ENCODE measurements around the gene KIF18A.

KIF18A gene

DNA sequence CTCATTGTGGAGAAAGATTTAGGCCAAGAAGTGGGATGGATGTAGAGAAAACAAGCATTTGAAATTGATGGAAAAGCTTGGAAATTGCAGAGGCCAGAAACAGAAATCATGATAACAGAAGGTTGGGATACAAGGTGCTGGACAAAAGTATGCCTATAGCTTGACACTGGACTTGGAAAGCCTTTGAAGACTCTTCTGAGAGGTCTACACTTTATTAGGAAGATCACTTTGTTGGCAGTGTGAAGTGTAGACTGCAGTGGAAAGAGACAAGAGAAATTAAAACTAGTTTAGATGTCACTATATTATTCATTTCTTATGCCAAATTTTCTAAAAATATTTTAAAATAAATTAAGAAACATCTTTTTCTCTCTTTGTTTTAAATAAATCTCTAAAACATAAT is 59.1 kb downstream of the KIF18A start:
- H3K27ac ChIP-seq (ENCODE audit: low read depth, low read length), result no peak overlapping the region

DNA sequence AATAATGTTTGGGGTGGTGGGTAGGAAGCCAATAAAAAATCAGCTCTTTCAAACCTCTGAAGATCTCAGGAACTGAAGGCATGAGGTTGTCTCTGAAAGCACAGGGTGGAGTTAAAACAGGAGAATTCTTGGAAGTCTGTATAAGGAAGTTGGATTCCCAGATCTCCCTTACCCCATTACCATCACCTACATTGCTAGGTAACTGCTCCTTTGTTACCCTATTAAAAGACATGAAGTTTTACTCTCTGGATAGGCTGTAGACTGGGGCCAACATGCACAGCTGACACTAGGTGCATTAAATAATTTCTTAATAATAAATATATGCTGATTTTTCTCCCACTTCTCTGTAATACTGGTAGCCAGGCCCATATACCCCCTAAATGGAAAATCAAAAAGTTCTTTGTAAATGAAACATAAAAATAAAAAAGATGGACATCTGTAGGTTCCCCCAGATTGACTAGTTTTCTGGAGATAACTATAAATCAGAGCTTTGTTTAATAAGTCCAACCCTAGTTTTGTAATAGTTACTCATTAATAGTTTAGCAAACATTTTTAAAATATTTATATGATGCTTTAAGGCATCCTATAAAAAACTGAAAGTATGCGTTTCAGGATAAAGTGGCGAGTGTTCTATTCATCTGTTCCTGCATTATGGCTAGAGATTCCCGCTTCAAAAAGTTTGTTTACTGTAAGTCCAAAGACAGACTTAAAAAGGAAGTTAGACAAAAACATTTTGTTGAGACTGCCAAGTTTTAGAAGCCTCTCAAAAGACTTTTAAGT is 63.8 kb downstream of the KIF18A start:
- Histone ChIP-seq H3K36me3 (ENCODE audit: insufficient read depth, low read length) (no peaks in the 10 kb centered on the region), H3K4me1 (ENCODE audit: control insufficient read depth, insufficient read depth, low read length, unreplicated experiment) (peaks cover 1% of the 10 kb centered on the region), H2AFZ (ENCODE audit: low read length, unreplicated experiment) (no peak overlapping the region), H3K4me3 (ENCODE audit: low read depth, low read length) (no peak overlapping the region), H3K79me2 (ENCODE audit: control insufficient read depth, insufficient read depth, low read length, unreplicated experiment) (no peaks in the 10 kb centered on the region), H3K27ac (ENCODE audit: low read depth, low read length) (no peak overlapping the region), H3K27me3 (ENCODE audit: insufficient read depth, low read length) (no peaks in the 10 kb centered on the region)

More for the DNA sequence above, 59.1 kb downstream of the KIF18A start:
- no peak overlapping the region for H2AFZ ChIP-seq (ENCODE audit: low read length, unreplicated experiment)
- H3K4me3 ChIP-seq (ENCODE audit: low read depth, low read length), result no peak overlapping the region
- H3K79me2 ChIP-seq (ENCODE audit: control insufficient read depth, insufficient read depth, low read length, unreplicated experiment), result no peaks in the 10 kb centered on the region
- H3K36me3 ChIP-seq (ENCODE audit: insufficient read depth, low read length), result no peaks in the 10 kb centered on the region
- no peaks in the 10 kb centered on the region for H3K27me3 ChIP-seq (ENCODE audit: insufficient read depth, low read length)
- peaks cover 23% of the 10 kb centered on the region for H3K4me1 ChIP-seq (ENCODE audit: control insufficient read depth, insufficient read depth, low read length, unreplicated experiment)

DNA sequence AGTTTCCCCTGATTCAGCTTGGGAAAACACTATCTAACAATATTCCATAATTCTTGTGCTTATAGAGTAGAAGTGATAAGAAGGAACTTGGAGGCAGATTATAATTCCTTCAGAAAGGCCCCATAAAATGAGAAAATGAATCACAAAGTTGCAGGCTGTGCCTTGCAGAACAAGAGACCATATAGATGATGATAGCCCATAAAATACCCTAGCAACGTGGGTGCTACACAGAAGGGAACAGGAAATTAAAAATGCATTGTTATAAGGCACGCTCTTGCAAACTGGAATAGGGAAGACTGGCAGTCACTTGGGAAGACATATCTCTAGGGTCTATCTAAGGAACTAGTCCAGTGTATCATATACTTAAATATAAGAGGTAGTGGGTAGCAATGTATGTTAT is 67.6 kb downstream of the KIF18A start:
- H3K27ac ChIP-seq (ENCODE audit: low read depth, low read length), result no peak overlapping the region
- H3K36me3 ChIP-seq (ENCODE audit: insufficient read depth, low read length), result peaks cover 8% of the 10 kb centered on the region
- H3K79me2 ChIP-seq (ENCODE audit: control insufficient read depth, insufficient read depth, low read length, unreplicated experiment), result no peaks in the 10 kb centered on the region
- H2AFZ ChIP-seq (ENCODE audit: low read length, unreplicated experiment), result no peak overlapping the region
- H3K4me1 ChIP-seq (ENCODE audit: control insufficient read depth, insufficient read depth, low read length, unreplicated experiment), result no peaks in the 10 kb centered on the region
- no peak overlapping the region for H3K4me3 ChIP-seq (ENCODE audit: low read depth, low read length)
- no peaks in the 10 kb centered on the region for H3K27me3 ChIP-seq (ENCODE audit: insufficient read depth, low read length)

DNA sequence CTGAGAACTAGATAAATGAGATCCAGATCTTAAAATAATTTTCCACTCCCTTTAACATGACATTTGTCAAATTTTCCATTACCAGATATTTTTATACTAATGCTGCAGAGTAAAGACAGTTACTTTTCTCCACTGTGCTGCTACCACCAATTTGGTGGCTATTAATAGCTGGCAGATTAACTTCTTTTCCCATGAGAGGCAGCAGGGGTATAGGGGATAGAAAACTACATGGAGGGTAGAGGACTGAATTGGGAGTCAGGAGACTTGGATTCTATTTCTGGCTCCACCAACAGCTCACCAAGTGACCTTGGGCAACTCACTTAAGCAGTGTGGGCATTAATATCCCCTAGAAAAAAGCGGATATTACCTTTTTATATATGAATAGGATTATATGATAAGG is 69.2 kb downstream of the KIF18A start:
- no peaks in the 10 kb centered on the region for H3K27me3 ChIP-seq (ENCODE audit: insufficient read depth, low read length)
- H3K79me2 ChIP-seq (ENCODE audit: control insufficient read depth, insufficient read depth, low read length, unreplicated experiment), result no peaks in the 10 kb centered on the region
- no peak overlapping the region for H2AFZ ChIP-seq (ENCODE audit: low read length, unreplicated experiment)
- H3K27ac ChIP-seq (ENCODE audit: low read depth, low read length), result no peak overlapping the region
- peaks cover 18% of the 10 kb centered on the region for H3K36me3 ChIP-seq (ENCODE audit: insufficient read depth, low read length)
- H3K4me3 ChIP-seq (ENCODE audit: low read depth, low read length), result no peak overlapping the region
- H3K4me1 ChIP-seq (ENCODE audit: control insufficient read depth, insufficient read depth, low read length, unreplicated experiment), result no peaks in the 10 kb centered on the region

DNA sequence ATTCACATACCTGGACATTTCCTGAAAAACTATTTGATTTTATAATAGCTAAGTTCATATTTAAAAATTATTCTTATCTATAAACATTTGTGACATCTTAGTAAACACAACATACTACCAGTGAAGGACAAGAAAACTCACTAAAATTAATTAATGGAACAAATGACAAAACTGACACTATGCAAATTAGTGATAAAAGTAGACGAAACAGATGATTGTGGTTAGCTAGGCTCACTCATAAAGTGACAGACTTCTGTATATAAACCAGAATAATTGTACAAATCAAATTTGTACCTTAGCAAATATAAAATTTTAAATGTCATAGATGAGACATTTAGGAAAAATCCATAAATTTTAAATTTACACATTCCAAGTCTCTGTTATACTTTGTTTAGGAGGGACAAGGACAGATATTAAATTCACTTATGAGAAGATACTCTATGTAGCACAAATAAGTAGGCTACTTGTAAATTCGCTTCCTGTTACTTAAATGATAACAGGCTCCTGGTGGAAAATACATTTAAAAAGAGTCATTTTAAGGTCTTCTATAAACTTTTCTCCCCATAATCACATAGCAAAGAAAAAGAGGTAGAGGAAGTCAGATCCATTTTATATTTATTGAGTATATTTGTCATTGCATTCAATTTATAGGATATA is 81.2 kb downstream of the KIF18A start:
- Histone ChIP-seq H2AFZ (ENCODE audit: low read length, unreplicated experiment) (no peak overlapping the region), H3K79me2 (ENCODE audit: control insufficient read depth, insufficient read depth, low read length, unreplicated experiment) (no peaks in the 10 kb centered on the region), H3K27ac (ENCODE audit: low read depth, low read length) (no peak overlapping the region), H3K4me1 (ENCODE audit: control insufficient read depth, insufficient read depth, low read length, unreplicated experiment) (no peaks in the 10 kb centered on the region), H3K4me3 (ENCODE audit: low read depth, low read length) (no peak overlapping the region), H3K36me3 (ENCODE audit: insufficient read depth, low read length) (peaks cover 21% of the 10 kb centered on the region), H3K27me3 (ENCODE audit: insufficient read depth, low read length) (no peaks in the 10 kb centered on the region)

DNA sequence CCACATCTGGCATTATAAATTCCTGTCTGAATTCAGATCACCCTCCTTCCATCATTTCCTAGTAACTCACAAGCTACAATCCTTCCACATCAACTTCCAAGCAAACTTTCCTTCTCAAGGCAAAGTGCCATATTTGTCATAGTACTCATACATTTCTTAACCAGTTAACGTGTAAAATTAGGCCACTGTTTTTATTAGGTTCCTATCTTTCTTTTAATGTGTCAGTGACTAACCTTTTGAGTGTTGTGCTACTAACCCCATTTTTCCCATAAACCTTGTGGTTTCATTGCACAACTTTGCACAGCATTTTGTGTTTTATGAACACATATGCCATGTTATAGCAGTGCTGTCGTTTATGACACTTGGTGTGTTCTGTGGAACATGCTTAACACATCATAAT is 90.1 kb downstream of the KIF18A start:
- Histone ChIP-seq H3K27me3 (ENCODE audit: insufficient read depth, low read length) (no peaks in the 10 kb centered on the region), H3K4me3 (ENCODE audit: low read depth, low read length) (no peak overlapping the region), H3K79me2 (ENCODE audit: control insufficient read depth, insufficient read depth, low read length, unreplicated experiment) (no peaks in the 10 kb centered on the region), H2AFZ (ENCODE audit: low read length, unreplicated experiment) (no peak overlapping the region), H3K36me3 (ENCODE audit: insufficient read depth, low read length) (peaks cover 11% of the 10 kb centered on the region), H3K27ac (ENCODE audit: low read depth, low read length) (no peak overlapping the region), H3K4me1 (ENCODE audit: control insufficient read depth, insufficient read depth, low read length, unreplicated experiment) (no peaks in the 10 kb centered on the region)

DNA sequence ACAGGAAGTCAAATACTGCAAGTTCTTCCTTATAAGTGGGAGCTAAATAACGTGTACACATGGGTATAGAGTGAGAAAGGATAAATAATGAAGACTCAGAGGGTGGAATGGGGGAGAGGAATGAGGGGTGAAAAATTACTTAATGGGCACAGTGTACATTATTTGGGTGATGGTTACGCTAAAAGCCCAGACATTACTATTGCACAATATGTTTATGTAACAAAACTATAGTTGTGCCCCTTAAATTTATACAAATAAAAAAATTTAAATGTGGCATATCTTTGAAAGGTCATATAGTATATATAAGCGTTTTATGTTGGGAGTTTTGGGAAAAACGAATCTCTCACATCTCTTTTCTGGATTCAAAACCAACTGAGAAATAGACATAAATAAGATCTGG is 96.1 kb downstream of the KIF18A start:
- no peak overlapping the region for H3K4me3 ChIP-seq (ENCODE audit: low read depth, low read length)
- H3K4me1 ChIP-seq (ENCODE audit: control insufficient read depth, insufficient read depth, low read length, unreplicated experiment), result peaks cover 21% of the 10 kb centered on the region
- no peaks in the 10 kb centered on the region for H3K79me2 ChIP-seq (ENCODE audit: control insufficient read depth, insufficient read depth, low read length, unreplicated experiment)

DNA sequence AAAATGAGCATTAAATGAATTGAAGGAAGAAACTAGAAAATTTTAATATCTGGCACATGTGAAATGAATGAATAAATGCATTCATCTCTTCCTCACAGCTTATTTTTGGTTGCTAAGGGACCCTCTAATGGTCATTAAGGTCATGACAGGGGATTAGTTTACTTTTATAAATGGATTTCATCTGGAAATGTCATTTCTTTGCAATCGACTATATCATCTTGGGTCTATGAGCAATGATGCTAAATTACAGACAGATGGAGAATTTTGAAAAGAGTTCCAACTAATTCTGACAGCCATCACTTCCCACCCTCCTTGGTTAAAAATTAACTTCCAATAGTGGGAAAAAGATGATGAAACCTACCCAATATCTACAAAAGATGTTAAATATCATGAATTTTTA is 98.0 kb downstream of the KIF18A start:
- H3K4me3 ChIP-seq (ENCODE audit: low read depth, low read length), result no peak overlapping the region
- H3K27ac ChIP-seq (ENCODE audit: low read depth, low read length), result peak overlapping the region; percentile 38
- peaks cover 21% of the 10 kb centered on the region for H3K4me1 ChIP-seq (ENCODE audit: control insufficient read depth, insufficient read depth, low read length, unreplicated experiment)
- H3K79me2 ChIP-seq (ENCODE audit: control insufficient read depth, insufficient read depth, low read length, unreplicated experiment), result no peaks in the 10 kb centered on the region
- peak overlapping the region; percentile 36 for H2AFZ ChIP-seq (ENCODE audit: low read length, unreplicated experiment)
- peaks cover 4% of the 10 kb centered on the region; the same call in 1 of the 2 replicates for H3K36me3 ChIP-seq (ENCODE audit: insufficient read depth, low read length)
- no peaks in the 10 kb centered on the region for H3K27me3 ChIP-seq (ENCODE audit: insufficient read depth, low read length)

More for the DNA sequence above, 96.1 kb downstream of the KIF18A start:
- no peaks in the 10 kb centered on the region for H3K27me3 ChIP-seq (ENCODE audit: insufficient read depth, low read length)
- peaks cover 4% of the 10 kb centered on the region; the same call in 1 of the 2 replicates for H3K36me3 ChIP-seq (ENCODE audit: insufficient read depth, low read length)
- H3K27ac ChIP-seq (ENCODE audit: low read depth, low read length), result no peak overlapping the region
- H2AFZ ChIP-seq (ENCODE audit: low read length, unreplicated experiment), result no peak overlapping the region

DNA sequence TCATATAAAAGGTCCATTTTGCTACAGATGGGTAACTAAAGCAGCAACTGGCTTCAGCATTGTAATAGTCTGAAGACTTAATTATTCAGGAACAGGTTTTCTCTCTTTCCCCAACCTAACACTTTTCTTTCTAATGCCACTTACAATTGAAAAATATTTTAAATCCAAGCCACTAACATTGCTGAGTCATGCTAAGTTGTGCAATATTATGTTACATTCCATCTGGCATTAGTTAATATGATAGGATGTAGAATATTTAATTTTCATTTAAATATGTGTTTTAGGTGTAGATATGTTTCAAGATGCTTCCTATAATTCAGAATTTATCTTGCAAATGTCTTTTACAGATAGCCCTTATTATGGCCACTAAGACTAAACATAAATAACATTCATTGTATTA is 98.6 kb downstream of the KIF18A start:
- Histone ChIP-seq H3K36me3 (ENCODE audit: insufficient read depth, low read length) (peaks cover 4% of the 10 kb centered on the region), H3K4me3 (ENCODE audit: low read depth, low read length) (no peak overlapping the region), H3K79me2 (ENCODE audit: control insufficient read depth, insufficient read depth, low read length, unreplicated experiment) (no peaks in the 10 kb centered on the region), H3K27me3 (ENCODE audit: insufficient read depth, low read length) (no peaks in the 10 kb centered on the region), H3K4me1 (ENCODE audit: control insufficient read depth, insufficient read depth, low read length, unreplicated experiment) (peaks cover 21% of the 10 kb centered on the region), H3K27ac (ENCODE audit: low read depth, low read length) (peak overlapping the region; percentile 38), H2AFZ (ENCODE audit: low read length, unreplicated experiment) (peak overlapping the region; percentile 9)

DNA sequence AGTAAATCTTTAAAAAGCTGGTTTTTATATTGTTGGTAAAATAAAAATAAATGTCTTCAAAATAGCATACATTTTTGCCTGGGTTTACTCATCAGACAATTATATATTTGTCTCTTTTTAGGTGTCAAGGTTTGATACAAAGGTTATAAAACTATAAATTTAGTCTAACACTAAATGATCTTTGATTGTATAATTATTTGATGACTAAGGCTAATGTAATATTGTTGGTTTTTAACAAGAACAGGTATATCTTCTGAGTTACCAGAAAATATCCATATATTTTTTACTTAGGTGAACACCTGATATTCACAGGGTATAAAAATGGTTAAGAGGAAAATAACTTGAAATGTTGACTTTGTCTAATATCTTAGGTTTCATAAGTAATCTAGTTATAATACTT is 104.3 kb downstream of the KIF18A start:
- Histone ChIP-seq H3K4me3 (ENCODE audit: low read depth, low read length) (no peak overlapping the region), H3K27me3 (ENCODE audit: insufficient read depth, low read length) (no peaks in the 10 kb centered on the region), H2AFZ (ENCODE audit: low read length, unreplicated experiment) (no peak overlapping the region), H3K27ac (ENCODE audit: low read depth, low read length) (no peak overlapping the region), H3K36me3 (ENCODE audit: insufficient read depth, low read length) (peaks cover 42% of the 10 kb centered on the region), H3K4me1 (ENCODE audit: control insufficient read depth, insufficient read depth, low read length, unreplicated experiment) (no peaks in the 10 kb centered on the region), H3K79me2 (ENCODE audit: control insufficient read depth, insufficient read depth, low read length, unreplicated experiment) (no peaks in the 10 kb centered on the region)

DNA sequence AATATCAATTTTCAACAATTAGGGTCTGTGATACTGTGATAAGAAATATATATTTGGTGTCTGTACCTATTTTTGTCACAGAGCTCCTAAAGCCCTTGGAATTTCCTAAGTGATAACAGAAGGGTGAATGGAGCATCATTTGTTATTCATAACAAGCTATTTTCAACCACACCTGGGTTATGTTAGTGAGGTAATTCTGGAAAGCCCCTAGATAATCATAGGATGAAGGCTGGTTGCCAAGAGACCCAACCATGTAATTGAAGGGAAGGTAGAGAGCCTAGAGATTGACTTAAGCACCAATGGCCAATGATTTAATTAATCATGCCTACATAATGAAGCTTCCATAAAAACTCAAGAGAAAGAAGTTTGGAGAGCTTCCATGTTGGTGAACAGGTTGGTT is 109.4 kb downstream of the KIF18A start:
- Histone ChIP-seq H3K4me1 (ENCODE audit: control insufficient read depth, insufficient read depth, low read length, unreplicated experiment) (no peaks in the 10 kb centered on the region), H3K36me3 (ENCODE audit: insufficient read depth, low read length) (peaks cover 41% of the 10 kb centered on the region), H3K27me3 (ENCODE audit: insufficient read depth, low read length) (no peaks in the 10 kb centered on the region)

More for the DNA sequence above, 109.4 kb downstream of the KIF18A start:
- H3K27ac ChIP-seq (ENCODE audit: low read depth, low read length), result no peak overlapping the region
- H3K79me2 ChIP-seq (ENCODE audit: control insufficient read depth, insufficient read depth, low read length, unreplicated experiment), result no peaks in the 10 kb centered on the region
- no peak overlapping the region for H3K4me3 ChIP-seq (ENCODE audit: low read depth, low read length)
- no peak overlapping the region for H2AFZ ChIP-seq (ENCODE audit: low read length, unreplicated experiment)
